Lower lobe of right lung (tissue), 2 donors: ENCODE results near the gene NUP214. TPM values are rescaled to one million over a fixed set of nuclear protein-coding genes. Genes with fewer than 3 reads are reported as not detected.

ENCODE experiments used
- ATAC-seq, 2 donors: fragments of 200-7000 bp; cut with Tn5 transposase; one replicate each; pipeline ENCODE4 v1.9.1; 2020 to 2022; ENCODE audit warnings: mild to moderate bottlenecking in 2 of 2, moderate library complexity in 2 of 2
- DNase-seq: peaks from one replicate; pipeline ENCODE4 v3.0.0-alpha.2; 2020
- H3K27ac ChIP-seq: fragments of 200-600 bp; one replicate; pipeline ENCODE4 v1.8.0; 2022
- H3K27me3 ChIP-seq: fragments of 200-600 bp; one replicate; pipeline ENCODE4 v1.8.0; 2022; ENCODE audit warnings: low read depth
- H3K36me3 ChIP-seq: fragments of 200-600 bp; one replicate; pipeline ENCODE4 v1.8.0; 2022; ENCODE audit warnings: mild to moderate bottlenecking
- H3K4me1 ChIP-seq: fragments of 200-600 bp; one replicate; pipeline ENCODE4 v1.8.0; 2022
- H3K4me3 ChIP-seq: fragments of 200-600 bp; one replicate; pipeline ENCODE4 v1.8.0; 2022; ENCODE audit warnings: mild to moderate bottlenecking
- H3K9me3 ChIP-seq: fragments of 200-600 bp; one replicate; pipeline ENCODE4 v1.8.0; 2022
- CTCF ChIP-seq: fragments of 200-600 bp; IDR thresholded peaks from one replicate; pipeline ENCODE4 v1.8.0; 2022; ENCODE audit warnings: antibody characterized with exemption, mild to moderate bottlenecking
- intact Hi-C: fragments of 100-400 bp; cut with DNase I; formaldehyde crosslinking; loops from one replicate; pipeline ENCODE4 v1.11.0; 2022
- total RNA-seq: library from RNA; stranded (reverse); fragmentation: NEBNext Ultra II Directional; extraction: Animal tissue kit (Norgen Biotek cat#: 25700); gene quantifications from one replicate; pipeline ENCODE4 v1.2.1, GENCODE V29; 2021
- donor health status: DM: no; HTN: yes; CAD: no; lungs with severe emphysema.

The NUP214 gene
- total RNA-seq, 1 donor from 2014 or later: 61.4 TPM

GRCh38 chr9:131117121-131117761, 8.1 kb upstream of the NUP214 start:
- Histone ChIP-seq H3K4me3 (no peak overlapping the region), H3K27me3 (no peaks in the 10 kb centered on the region), H3K4me1 (peaks cover 5% of the 10 kb centered on the region), H3K27ac (peak overlapping the region; percentile 74), H3K9me3 (no peaks in the 10 kb centered on the region), H3K36me3 (no peaks in the 10 kb centered on the region)
- DNase-seq: no peak
- no peak for TF ChIP-seq CTCF
- peak; percentile 30 to 45 for ATAC-seq
- intact Hi-C loops: no loop called here

GRCh38 chr9:131117762-131118145, 7.6 kb upstream of the NUP214 start:
- peaks cover 5% of the 10 kb centered on the region for H3K4me1 ChIP-seq
- H3K9me3 ChIP-seq: no peaks in the 10 kb centered on the region
- ATAC-seq (no peak), DNase-seq (no peak)
- H3K27me3 ChIP-seq: no peaks in the 10 kb centered on the region
- H3K27ac ChIP-seq: peak overlapping the region; percentile 74
- TF ChIP-seq CTCF: no peak
- no peak overlapping the region for H3K4me3 ChIP-seq
- H3K36me3 ChIP-seq: no peaks in the 10 kb centered on the region
- intact Hi-C loops: no loop called here

GRCh38 chr9:131119600-131119999, 5.8 kb upstream of the NUP214 start:
- no peaks in the 10 kb centered on the region for H3K9me3 ChIP-seq
- H3K4me1 ChIP-seq: peaks cover 8% of the 10 kb centered on the region
- ATAC-seq: no peak
- intact Hi-C loops: no loop called here
- no peak for TF ChIP-seq CTCF
- no peaks in the 10 kb centered on the region for H3K27me3 ChIP-seq
- no peak for DNase-seq
- no peaks in the 10 kb centered on the region for H3K36me3 ChIP-seq
- H3K27ac ChIP-seq: no peak overlapping the region
- no peak overlapping the region for H3K4me3 ChIP-seq

GRCh38 chr9:131120620-131121228, 4.7 kb upstream of the NUP214 start:
- no peak overlapping the region for H3K27ac ChIP-seq
- H3K9me3 ChIP-seq: no peaks in the 10 kb centered on the region
- no peaks in the 10 kb centered on the region for H3K27me3 ChIP-seq
- no peak overlapping the region for H3K4me3 ChIP-seq
- no peak for TF ChIP-seq CTCF
- DNase-seq: no peak
- peaks cover 12% of the 10 kb centered on the region for H3K4me1 ChIP-seq
- no peak for ATAC-seq
- no peaks in the 10 kb centered on the region for H3K36me3 ChIP-seq
- intact Hi-C loops: no loop called here

- no peak for DNase-seq
- peaks cover 18% of the 10 kb centered on the region for H3K4me1 ChIP-seq
- H3K4me3 ChIP-seq: no peak overlapping the region
- no peak overlapping the region for H3K27ac ChIP-seq
- H3K9me3 ChIP-seq: no peaks in the 10 kb centered on the region
- ATAC-seq: no peak
- no peaks in the 10 kb centered on the region for H3K36me3 ChIP-seq
- TF ChIP-seq CTCF: no peak
- intact Hi-C loops: no loop called here
- H3K27me3 ChIP-seq: no peaks in the 10 kb centered on the region
These were observed 4.0 kb upstream of the NUP214 start for GRCh38 chr9:131121346-131121745.
